GM06990 (cell line): ENCODE measurements around the gene JPH2.

Experiments used
- DNase-seq: peaks from one replicate; pipeline ENCODE4 v3.0.0-alpha.2; 2011; ENCODE audit not compliant: insufficient read length; ENCODE audit errors: extremely low read depth
- H3K27me3 ChIP-seq: replicated peaks from 2 replicates; pipeline ENCODE4 v1.6.0; 2011; ENCODE audit warnings: low read length; ENCODE audit not compliant: control insufficient read depth, insufficient read depth
- H3K36me3 ChIP-seq: 2 replicates; pipeline ENCODE4 v1.5.1; 2011; ENCODE audit warnings: low read length; ENCODE audit not compliant: control insufficient read depth, insufficient read depth
- H3K4me3 ChIP-seq: replicated peaks from 2 replicates; pipeline ENCODE4 v1.5.1; 2011; ENCODE audit warnings: low read depth, mild to moderate bottlenecking, control low read depth, low read length
- CTCF ChIP-seq: IDR thresholded peaks from 2 replicates; pipeline ENCODE4 v1.5.1; 2011; ENCODE audit warnings: low read length, control low read depth, mild to moderate bottlenecking, inconsistent platforms; ENCODE audit not compliant: insufficient read depth, poor library complexity, severe bottlenecking

JPH2 gene

GRCh38 chr20:44084439-44084838 is 102.5 kb downstream of the JPH2 start:
- no peak for TF ChIP-seq CTCF
- H3K4me3 ChIP-seq = no peak overlapping the region
- no peaks in the 10 kb centered on the region for H3K27me3 ChIP-seq
- no peak for DNase-seq
- no peaks in the 10 kb centered on the region for H3K36me3 ChIP-seq

GRCh38 chr20:44083220-44083933 is 103.6 kb downstream of the JPH2 start:
- no peak for DNase-seq
- H3K27me3 ChIP-seq = no peaks in the 10 kb centered on the region
- no peaks in the 10 kb centered on the region for H3K36me3 ChIP-seq
- no peak for TF ChIP-seq CTCF
- H3K4me3 ChIP-seq = no peak overlapping the region

GRCh38 chr20:44081888-44082287 is 105.1 kb downstream of the JPH2 start:
- H3K4me3 ChIP-seq = no peak overlapping the region
- H3K36me3 ChIP-seq = no peaks in the 10 kb centered on the region
- no peak for TF ChIP-seq CTCF
- H3K27me3 ChIP-seq = no peaks in the 10 kb centered on the region
- DNase-seq = no peak

- H3K4me3 ChIP-seq = no peak overlapping the region
- no peaks in the 10 kb centered on the region for H3K36me3 ChIP-seq
- H3K27me3 ChIP-seq = no peaks in the 10 kb centered on the region
- no peak for DNase-seq
- no peak for TF ChIP-seq CTCF
Measured at GRCh38 chr20:44081476-44081875, 105.5 kb downstream of the JPH2 start.

GRCh38 chr20:44080646-44081267 is 106.2 kb downstream of the JPH2 start:
- Histone ChIP-seq H3K4me3 (no peak overlapping the region), H3K36me3 (no peaks in the 10 kb centered on the region), H3K27me3 (no peaks in the 10 kb centered on the region)
- DNase-seq = peak; percentile 37
- peak; percentile 93 for TF ChIP-seq CTCF
